ENCODE results near the gene PRRX2. TPM values are rescaled to one million over a fixed set of nuclear protein-coding genes. Genes with fewer than 3 reads are reported as not detected.
A peak's percentile ranks its signal among the peaks of the same experiment; 100 is the strongest.
"Not testable (repeated sequence)": the region's sequence is repeated elsewhere in the genome, so short reads cannot be mapped to it uniquely, and the experiment has no call there.

PRRX2 gene
- total RNA-seq, 1 experiment from 2014 or later: not detected

DNA sequence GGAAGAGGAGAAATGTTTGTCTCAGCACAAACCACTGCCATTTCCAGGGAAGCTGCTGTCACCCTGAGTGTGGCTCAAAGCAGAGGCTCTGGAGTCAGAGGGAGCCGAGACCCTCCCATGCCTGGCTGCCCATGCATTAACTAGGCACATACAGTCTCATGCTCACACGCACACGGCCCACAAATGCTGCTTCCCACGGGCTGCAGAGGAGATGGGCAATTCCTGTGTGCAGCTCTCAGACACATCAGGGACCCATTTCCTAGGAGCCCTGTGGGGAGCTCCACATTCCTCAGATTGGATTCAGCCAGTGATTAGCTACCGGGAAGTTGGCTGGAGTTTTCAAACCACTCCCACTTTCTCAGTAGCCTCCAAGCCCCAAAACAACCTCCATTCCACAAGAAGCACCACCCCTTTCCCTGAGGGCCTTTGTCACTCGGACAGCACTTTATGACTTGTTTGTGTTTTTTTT, 96.5 kb downstream of the PRRX2 start:
- no peaks in the 10 kb centered on the region for H3K9me3 Mint-ChIP-seq (ENCODE audit: low read depth, unreplicated experiment)
- H3K4me3 Mint-ChIP-seq (ENCODE audit: low read depth, unreplicated experiment): no peak overlapping the region
- no TSS peak for BruUV-seq (replicated peaks)
- TF ChIP-seq, protein P1, sequence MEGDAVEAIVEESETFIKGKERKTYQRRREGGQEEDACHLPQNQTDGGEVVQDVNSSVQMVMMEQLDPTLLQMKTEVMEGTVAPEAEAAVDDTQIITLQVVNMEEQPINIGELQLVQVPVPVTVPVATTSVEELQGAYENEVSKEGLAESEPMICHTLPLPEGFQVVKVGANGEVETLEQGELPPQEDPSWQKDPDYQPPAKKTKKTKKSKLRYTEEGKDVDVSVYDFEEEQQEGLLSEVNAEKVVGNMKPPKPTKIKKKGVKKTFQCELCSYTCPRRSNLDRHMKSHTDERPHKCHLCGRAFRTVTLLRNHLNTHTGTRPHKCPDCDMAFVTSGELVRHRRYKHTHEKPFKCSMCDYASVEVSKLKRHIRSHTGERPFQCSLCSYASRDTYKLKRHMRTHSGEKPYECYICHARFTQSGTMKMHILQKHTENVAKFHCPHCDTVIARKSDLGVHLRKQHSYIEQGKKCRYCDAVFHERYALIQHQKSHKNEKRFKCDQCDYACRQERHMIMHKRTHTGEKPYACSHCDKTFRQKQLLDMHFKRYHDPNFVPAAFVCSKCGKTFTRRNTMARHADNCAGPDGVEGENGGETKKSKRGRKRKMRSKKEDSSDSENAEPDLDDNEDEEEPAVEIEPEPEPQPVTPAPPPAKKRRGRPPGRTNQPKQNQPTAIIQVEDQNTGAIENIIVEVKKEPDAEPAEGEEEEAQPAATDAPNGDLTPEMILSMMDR (IDR thresholded peaks at IDR 0.05; ENCODE audit: unreplicated experiment): no peak
- intact Hi-C loops (cut with micrococcal nuclease; ENCODE audit: unreplicated experiment): no loop called here
- H3K27me3 Mint-ChIP-seq (ENCODE audit: unreplicated experiment): no peaks in the 10 kb centered on the region
- H3K36me3 Mint-ChIP-seq (ENCODE audit: insufficient read depth, unreplicated experiment): peaks cover 11% of the 10 kb centered on the region
- H3K4me1 Mint-ChIP-seq (ENCODE audit: low read depth, unreplicated experiment): no peaks in the 10 kb centered on the region
- CTCF ChIA-PET: interaction anchor here (1.0 to 1.3 kb wide), 2 partner anchors 10 to 15 kb away, joined by 3 to 5 read pairs; partner anchors contain the start of gene PTGES
- DNase-seq: peak; percentile 44
- peak overlapping the region; percentile 27 for H3K27ac Mint-ChIP-seq (ENCODE audit: unreplicated experiment)

DNA sequence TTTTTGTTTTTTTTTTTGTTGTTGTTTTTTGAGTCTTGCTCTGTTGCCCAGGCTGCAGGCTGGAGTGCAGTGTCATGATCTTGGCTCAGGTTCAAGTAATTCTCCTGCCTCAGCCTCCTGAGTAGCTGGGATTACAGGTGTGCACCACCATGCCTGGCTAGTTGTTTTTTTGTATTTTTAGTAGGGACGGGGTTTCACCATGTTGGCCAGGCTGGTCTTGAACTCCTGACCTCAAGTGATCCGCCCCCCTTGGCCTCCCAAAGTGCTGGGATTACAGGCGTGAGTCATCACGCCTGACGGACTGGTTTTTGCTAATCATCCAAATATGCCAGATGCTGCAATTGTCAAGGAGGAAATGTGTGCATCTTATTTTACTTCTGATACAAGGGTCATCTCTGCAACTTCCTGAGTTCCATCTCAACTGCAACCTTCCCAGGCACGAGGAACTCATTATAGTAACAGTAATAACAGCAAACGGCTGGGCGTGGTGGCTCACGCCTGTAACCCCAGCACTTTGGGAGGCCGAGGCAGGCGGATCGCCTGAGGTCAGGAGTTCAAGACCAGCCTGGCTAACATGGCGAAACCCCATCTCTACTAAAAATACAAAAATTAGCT, 97.0 kb downstream of the PRRX2 start:
- H3K36me3 Mint-ChIP-seq (ENCODE audit: insufficient read depth, unreplicated experiment): peaks cover 11% of the 10 kb centered on the region
- DNase-seq: peak; percentile 35
- CTCF ChIA-PET: interaction anchor here (1.0 to 1.3 kb wide), 2 partner anchors 10 to 15 kb away, joined by 3 to 5 read pairs; partner anchors contain the start of gene PTGES
- H3K27me3 Mint-ChIP-seq (ENCODE audit: unreplicated experiment); BruUV-seq (replicated peaks); H3K9me3 Mint-ChIP-seq (ENCODE audit: low read depth, unreplicated experiment); H3K4me3 Mint-ChIP-seq (ENCODE audit: low read depth, unreplicated experiment); intact Hi-C loops (cut with micrococcal nuclease; ENCODE audit: unreplicated experiment); H3K4me1 Mint-ChIP-seq (ENCODE audit: low read depth, unreplicated experiment): not testable (repeated sequence)
- H3K27ac Mint-ChIP-seq (ENCODE audit: unreplicated experiment): peak overlapping the region; percentile 27

DNA sequence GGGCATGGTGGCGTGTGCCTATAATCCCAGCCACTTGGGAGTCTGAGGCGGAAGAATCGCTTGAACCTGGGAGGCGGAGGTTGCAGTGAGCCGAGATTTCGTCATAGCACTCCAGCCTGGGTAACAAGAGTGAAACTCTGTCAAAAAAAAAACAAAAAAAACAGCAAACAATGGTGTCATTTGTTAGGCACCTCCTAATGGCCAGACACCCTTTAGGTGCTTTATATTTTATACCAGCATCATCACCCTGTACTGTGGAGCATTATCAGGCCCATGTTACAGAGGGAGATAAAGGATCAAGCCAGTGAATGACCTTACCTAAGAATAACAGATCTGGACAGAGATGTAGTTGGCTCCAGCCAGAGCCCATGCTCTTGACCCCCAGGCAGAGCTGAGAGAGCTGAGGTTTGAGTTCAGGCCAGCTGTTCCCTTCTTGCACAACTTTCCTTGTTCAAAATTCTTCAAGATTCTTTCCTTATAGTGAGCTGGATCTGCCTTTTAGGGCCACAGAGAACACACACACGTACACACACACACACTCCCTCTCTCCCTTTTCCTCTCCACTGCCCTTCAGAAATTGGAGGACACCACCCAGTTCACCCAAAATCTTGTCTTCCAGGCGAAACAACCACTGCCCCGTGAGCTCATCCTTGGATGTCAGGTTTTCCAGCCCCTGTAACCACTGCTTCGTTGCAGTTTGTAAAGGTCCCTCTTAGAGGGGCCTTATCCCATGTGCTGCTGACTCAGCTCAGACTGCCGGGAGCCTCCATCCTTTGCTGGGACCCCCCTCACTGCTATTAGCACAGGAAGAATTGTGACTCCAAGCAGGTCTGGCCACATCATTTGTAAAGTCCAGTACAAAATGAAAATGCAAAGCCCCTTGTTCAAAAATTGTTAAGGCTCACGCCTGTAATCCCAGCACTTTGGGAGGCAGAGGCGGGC, 97.8 kb downstream of the PRRX2 start:
- peaks cover 11% of the 10 kb centered on the region for H3K36me3 Mint-ChIP-seq (ENCODE audit: insufficient read depth, unreplicated experiment)
- CTCF ChIA-PET: interaction anchor here (0.7 to 0.9 kb wide), 2 partner anchors 12 to 938 kb away, joined by 3 to 5 read pairs; no protein-coding TSS in a partner anchor
- intact Hi-C loops (cut with micrococcal nuclease; ENCODE audit: unreplicated experiment): no loop called here
- no peak overlapping the region for H3K4me3 Mint-ChIP-seq (ENCODE audit: low read depth, unreplicated experiment)
- TF ChIP-seq, protein P1 (IDR thresholded peaks at IDR 0.05; ENCODE audit: unreplicated experiment): no peak
- DNase-seq: no peak
- H3K27ac Mint-ChIP-seq (ENCODE audit: unreplicated experiment): no peak overlapping the region
- no peaks in the 10 kb centered on the region for H3K4me1 Mint-ChIP-seq (ENCODE audit: low read depth, unreplicated experiment)
- no TSS peak for BruUV-seq (replicated peaks)
- H3K9me3 Mint-ChIP-seq (ENCODE audit: low read depth, unreplicated experiment): no peaks in the 10 kb centered on the region
- no peaks in the 10 kb centered on the region for H3K27me3 Mint-ChIP-seq (ENCODE audit: unreplicated experiment)

DNA sequence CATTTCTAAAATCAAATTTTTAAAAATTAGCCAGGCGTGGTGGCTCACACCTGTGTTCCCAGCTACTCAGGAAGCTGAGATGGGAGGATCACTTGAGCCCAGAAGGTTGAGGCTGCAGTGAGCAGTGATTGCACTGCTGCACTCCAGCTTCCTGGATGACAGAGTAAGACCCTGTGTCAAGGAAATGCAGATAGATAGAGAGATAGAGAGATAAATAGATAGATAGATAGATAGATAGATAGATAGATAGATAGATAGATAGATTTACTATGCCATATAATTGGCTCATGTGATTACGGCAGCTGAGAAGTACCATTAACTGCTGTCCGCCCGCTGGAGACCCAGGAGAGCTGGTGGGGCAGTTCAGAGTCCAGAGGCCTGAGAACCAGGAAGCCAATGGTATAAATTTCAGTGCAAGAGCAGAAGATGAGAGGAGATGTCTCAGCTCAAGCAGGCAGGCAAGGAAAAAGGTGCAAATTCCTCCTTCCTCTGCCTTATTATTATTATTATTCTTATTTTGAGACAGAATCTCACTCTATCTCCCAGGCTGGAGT, 100.4 kb downstream of the PRRX2 start:
- Mint-ChIP-seq H3K9me3 (ENCODE audit: low read depth, unreplicated experiment) (no peaks in the 10 kb centered on the region), H3K36me3 (ENCODE audit: insufficient read depth, unreplicated experiment) (peaks cover 11% of the 10 kb centered on the region), H3K4me1 (ENCODE audit: low read depth, unreplicated experiment) (no peaks in the 10 kb centered on the region), H3K4me3 (ENCODE audit: low read depth, unreplicated experiment) (no peak overlapping the region), H3K27me3 (ENCODE audit: unreplicated experiment) (no peaks in the 10 kb centered on the region), H3K27ac (ENCODE audit: unreplicated experiment) (no peak overlapping the region)
- no TSS peak for BruUV-seq (replicated peaks)
- CTCF ChIA-PET: no interaction called here
- no peak for DNase-seq
- intact Hi-C loops (cut with micrococcal nuclease; ENCODE audit: unreplicated experiment): no loop called here
- TF ChIP-seq, protein P1 (IDR thresholded peaks at IDR 0.05; ENCODE audit: unreplicated experiment): no peak
